HG02610 (cell line): ENCODE data around the gene ATP7B.

ENCODE experiments used
- ATAC-seq: cut with Tn5 transposase; IDR thresholded peaks from one replicate; pipeline ENCODE4 v1.9.1; 2021; ENCODE audit warnings: mild to moderate bottlenecking, moderate library complexity; ENCODE audit not compliant: unreplicated experiment

The ATP7B gene

GRCh38 chr13:51900471-51900870, 110.8 kb downstream of the ATP7B start:
- no peak for ATAC-seq

- no peak for ATAC-seq
These were observed 115.1 kb downstream of the ATP7B start for GRCh38 chr13:51895906-51896888.

GRCh38 chr13:51894239-51894638, 117.0 kb downstream of the ATP7B start:
- no peak for ATAC-seq

- no peak for ATAC-seq
These were observed 118.6 kb downstream of the ATP7B start for GRCh38 chr13:51892657-51893056.

- no peak for ATAC-seq
These were observed 123.8 kb downstream of the ATP7B start for GRCh38 chr13:51887468-51887867.

- no peak for ATAC-seq
These were observed 125.6 kb downstream of the ATP7B start for GRCh38 chr13:51885651-51886050.

- ATAC-seq = no peak
These were observed 128.0 kb downstream of the ATP7B start for GRCh38 chr13:51883226-51883600.
